ENCODE data around the gene C1orf21. TPM values are rescaled to one million over a fixed set of nuclear protein-coding genes. Genes with fewer than 3 reads are reported as not detected.

C1orf21 gene
- total RNA-seq, 2 donors from 2014 or later = 8.3 to 10.2 TPM

DNA sequence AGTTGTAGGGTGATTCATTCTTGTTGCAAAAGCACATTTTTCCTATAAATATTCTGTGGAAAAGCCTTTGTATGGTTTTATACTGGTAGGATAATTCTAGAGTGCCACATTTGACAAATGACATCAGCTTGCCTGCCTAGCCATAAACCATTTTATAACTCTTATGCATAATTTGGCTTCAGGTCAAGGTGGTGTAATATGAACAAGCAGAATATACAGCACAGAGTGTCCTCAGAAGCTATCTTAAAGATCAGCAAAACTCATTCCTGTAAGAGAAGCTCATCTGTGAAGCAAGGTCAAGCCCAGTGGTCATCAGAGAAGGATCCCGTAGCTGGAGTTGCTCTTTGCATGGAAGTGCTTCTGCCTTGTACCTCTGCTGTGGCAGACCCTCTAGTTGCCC, 24.0 kb upstream of the C1orf21 start:
- H3K4me3 ChIP-seq = no peak overlapping the region
- intact Hi-C loops (cut with DNase I) = no loop called here
- no peaks in the 10 kb centered on the region for H3K9me3 ChIP-seq
- 93 to 100% methylated on average over 1 of the region's 1 CpG for WGBS, 2 donors
- H3K27me3 ChIP-seq = no peaks in the 10 kb centered on the region
- ATAC-seq (no peak), DNase-seq (no peak)
- H3K27ac ChIP-seq = no peak overlapping the region
- H3K36me3 ChIP-seq (replicated peaks in 1 of 2; ENCODE audit: insufficient read depth in 1 of 2, low read depth in 2 of 2) = no peaks in the 10 kb centered on the region
- no peak for TF ChIP-seq POLR2A (IDR thresholded peaks at IDR 0.05)
- no peak for TF ChIP-seq CTCF (IDR thresholded peaks at IDR 0.05)
- H3K4me1 ChIP-seq = peaks cover 7% of the 10 kb centered on the region

DNA sequence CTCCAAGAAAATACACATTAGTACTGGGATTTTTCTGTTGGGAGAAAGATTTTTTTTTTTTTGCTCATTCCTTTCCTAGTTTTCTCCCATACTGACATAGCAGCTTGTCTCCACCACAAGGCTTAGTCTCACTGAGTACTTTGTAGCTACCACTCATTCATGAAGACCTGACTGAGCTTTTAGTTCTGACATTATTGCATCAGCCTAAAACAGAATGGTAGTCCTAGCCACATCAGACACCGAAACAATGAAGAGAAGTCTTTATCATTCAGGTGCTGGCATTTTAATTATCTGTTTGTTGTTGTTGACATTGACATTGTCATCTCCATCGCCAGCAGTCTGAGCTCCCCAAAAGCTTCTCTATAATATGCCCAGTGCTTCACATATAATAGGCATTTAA, 21.1 kb upstream of the C1orf21 start:
- H3K4me1 ChIP-seq = peaks cover 7% of the 10 kb centered on the region
- 85 to 96% methylated on average over 2 of the region's 2 CpGs for WGBS, 2 donors
- H3K4me3 ChIP-seq = no peak overlapping the region
- TF ChIP-seq CTCF (IDR thresholded peaks at IDR 0.05) (no peak), POLR2A (IDR thresholded peaks at IDR 0.05) (no peak)
- no peak for ATAC-seq
- DNase-seq = no peak
- intact Hi-C loops (cut with DNase I) = no loop called here
- H3K27me3 ChIP-seq = no peaks in the 10 kb centered on the region
- no peak overlapping the region for H3K27ac ChIP-seq
- no peaks in the 10 kb centered on the region for H3K9me3 ChIP-seq
- no peaks in the 10 kb centered on the region for H3K36me3 ChIP-seq (replicated peaks in 1 of 2; ENCODE audit: insufficient read depth in 1 of 2, low read depth in 2 of 2)

GRCh38 chr1:184366997-184367396, 19.8 kb upstream of the C1orf21 start:
- 79 to 88% methylated on average over 11 of the region's 11 CpGs for WGBS, 2 donors
- Histone ChIP-seq H3K27me3 (no peaks in the 10 kb centered on the region), H3K4me1 (peaks cover 7% of the 10 kb centered on the region), H3K36me3 (replicated peaks in 1 of 2; ENCODE audit: insufficient read depth in 1 of 2, low read depth in 2 of 2) (no peaks in the 10 kb centered on the region), H3K4me3 (no peak overlapping the region), H3K9me3 (no peaks in the 10 kb centered on the region), H3K27ac (no peak overlapping the region)
- no peak for ATAC-seq
- DNase-seq = no peak
- intact Hi-C loops (cut with DNase I) = no loop called here
- TF ChIP-seq POLR2A (IDR thresholded peaks at IDR 0.05) = no peak
- no peak for TF ChIP-seq CTCF (IDR thresholded peaks at IDR 0.05)

DNA sequence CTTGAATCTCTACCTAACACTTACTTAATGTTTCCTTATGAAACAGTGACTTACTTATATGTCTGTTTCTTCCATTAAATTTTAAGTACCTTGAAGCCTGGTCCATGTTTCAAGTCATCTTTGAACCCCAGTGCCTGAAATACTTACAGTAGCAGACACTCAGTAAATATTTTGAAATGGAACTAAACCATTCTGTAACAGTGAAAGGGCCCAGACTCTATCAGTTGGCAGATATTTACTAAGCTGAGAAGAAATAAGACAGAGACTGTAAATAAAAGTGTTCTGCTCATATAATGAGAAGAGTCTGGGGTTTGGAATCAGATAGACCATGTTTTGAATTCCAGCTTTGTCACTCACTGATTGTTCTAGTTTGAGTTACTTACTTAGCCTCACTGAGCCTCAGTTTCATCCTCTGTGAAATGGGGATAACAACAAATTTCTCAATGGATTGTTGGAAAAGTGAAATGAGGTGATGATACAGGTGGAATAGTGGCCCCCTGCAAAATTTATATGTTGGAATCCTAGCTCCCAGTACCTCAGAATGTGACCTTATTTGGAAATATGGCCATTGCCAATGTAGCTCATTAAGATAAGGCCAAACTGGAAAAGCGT, 19.3 kb upstream of the C1orf21 start:
- ATAC-seq = no peak
- H3K36me3 ChIP-seq (replicated peaks in 1 of 2; ENCODE audit: insufficient read depth in 1 of 2, low read depth in 2 of 2) = no peaks in the 10 kb centered on the region
- no peak for TF ChIP-seq POLR2A (IDR thresholded peaks at IDR 0.05)
- no peak for TF ChIP-seq CTCF (IDR thresholded peaks at IDR 0.05)

GRCh38 chr1:184368354-184368753, 18.5 kb upstream of the C1orf21 start:
- TF ChIP-seq POLR2A (IDR thresholded peaks at IDR 0.05) = no peak
- TF ChIP-seq CTCF (IDR thresholded peaks at IDR 0.05) = no peak

More for the DNA sequence above, 19.3 kb upstream of the C1orf21 start:
- H3K9me3 ChIP-seq = no peaks in the 10 kb centered on the region
- intact Hi-C loops (cut with DNase I) = no loop called here
- no peaks in the 10 kb centered on the region for H3K27me3 ChIP-seq
- no peak for DNase-seq
- 56 to 71% methylated on average over 1 of the region's 1 CpG for WGBS, 2 donors
- peaks cover 7% of the 10 kb centered on the region for H3K4me1 ChIP-seq
- no peak overlapping the region for H3K27ac ChIP-seq
- H3K4me3 ChIP-seq = no peak overlapping the region

More at GRCh38 chr1:184368354-184368753, 18.5 kb upstream of the C1orf21 start:
- no peak for DNase-seq
- intact Hi-C loops (cut with DNase I) = no loop called here
- WGBS, 2 donors = 76 to 78% methylated on average over 2 of the region's 2 CpGs
- Histone ChIP-seq H3K4me1 (peaks cover 7% of the 10 kb centered on the region), H3K27me3 (no peaks in the 10 kb centered on the region), H3K4me3 (no peak overlapping the region), H3K27ac (no peak overlapping the region), H3K9me3 (no peaks in the 10 kb centered on the region), H3K36me3 (replicated peaks in 1 of 2; ENCODE audit: insufficient read depth in 1 of 2, low read depth in 2 of 2) (no peaks in the 10 kb centered on the region)
- ATAC-seq = no peak

Data from body of pancreas (tissue), 4 donors.